A549 (cell line): ENCODE measurements around the gene ANKRD17. TPM values are rescaled to one million over a fixed set of nuclear protein-coding genes. Genes with fewer than 3 reads are reported as not detected.

ENCODE experiments used
- ATAC-seq, 2 experiments: fragments of 200-7000 bp in 1 of 2; fragments of >200 bp in 1 of 2; cut with Nextera tagmentation in 1 of 2; cut with Tn5 transposase in 1 of 2; 3 replicates each; pipeline versions ENCODE4 v1.8.0 to v1.9.1; 2018 to 2020; ENCODE audit warnings: mild to moderate bottlenecking in 1 of 2, moderate library complexity in 1 of 2
- CTCF ChIA-PET: fragments of 300-600 bp; sonication (Branson Sonifier 250); formaldehyde crosslinking; extraction: SDS; loops from one replicate; lab custom pipeline; 2021; ENCODE audit warnings: antibody characterized with exemption, inconsistent platforms; lab: Yijun Ruan, JAX
- POLR2A ChIA-PET: fragments of 350-600 bp; formaldehyde crosslinking; extraction: SDS; loops from one replicate; lab custom pipeline; 2021; ENCODE audit warnings: antibody characterized with exemption, inconsistent platforms; lab: Yijun Ruan, JAX
- DNase-seq, 2 experiments: peaks; one replicate each; pipeline versions ENCODE4 v3.0.0 to v3.0.0-alpha.2; 2011 to 2016; ENCODE audit warnings: low read depth in 1 of 2, low spot score in 1 of 2
- FAIRE-seq: peaks from 2 replicates; lab custom pipeline; 2011; peaks lifted over from hg19 to GRCh38; lab: Jason Lieb, UNC
- H3K27ac ChIP-seq, 2 experiments: fragments of >200 bp; sonication (Bioruptor Twin); formaldehyde crosslinking; 3 replicates each; pipeline ENCODE4 v1.5.1; 2016 to 2017
- H3K4me1 ChIP-seq: fragments of >200 bp; sonication (Bioruptor Twin); formaldehyde crosslinking; 3 replicates; pipeline ENCODE4 v1.6.1; 2016
- H3K4me2 ChIP-seq: fragments of >200 bp; sonication (Bioruptor Twin); formaldehyde crosslinking; 3 replicates; pipeline ENCODE4 v1.6.1; 2016
- H3K4me3 ChIP-seq: fragments of >200 bp; sonication (Bioruptor Twin); formaldehyde crosslinking; 3 replicates; pipeline ENCODE4 v1.5.1; 2016
- H3K9me3 ChIP-seq: fragments of >200 bp; sonication (Bioruptor Twin); formaldehyde crosslinking; 3 replicates; pipeline ENCODE4 v1.6.1; 2016
- BHLHE40 ChIP-seq: IDR thresholded peaks from 2 replicates; pipeline ENCODE4 v1.6.1; 2012; ENCODE audit warnings: low read depth, low read length, inconsistent platforms
- CHD4 ChIP-seq: fragments of 200-600 bp; sonication (generic); IDR thresholded peaks from 2 replicates; pipeline ENCODE4 v1.6.1; 2016; ENCODE audit warnings: antibody characterized with exemption, mild to moderate bottlenecking, borderline replicate concordance
- CTCF ChIP-seq: fragments of >200 bp; sonication (Bioruptor Twin); formaldehyde crosslinking; IDR thresholded peaks from 3 replicates; pipeline ENCODE4 v1.5.1; 2016
- E2F6 ChIP-seq: IDR thresholded peaks from 2 replicates; pipeline ENCODE4 v1.6.1; 2012; ENCODE audit warnings: low read depth, borderline replicate concordance
- EHF ChIP-seq: fragments of 250-450 bp; sonication (Bioruptor Pico); IDR thresholded peaks from 2 replicates; pipeline ENCODE4 v1.5.0; 2020; ENCODE audit warnings: mild to moderate bottlenecking
- EHMT2 ChIP-seq: fragments of 200-600 bp; sonication (generic); IDR thresholded peaks from 2 replicates; pipeline ENCODE4 v1.6.1; 2016; ENCODE audit warnings: antibody characterized with exemption, low read depth, mild to moderate bottlenecking, moderate library complexity
- ELK1 ChIP-seq: fragments of 150-350 bp; IDR thresholded peaks from 2 replicates; pipeline ENCODE4 v1.6.1; 2014; ENCODE audit warnings: low read depth, mild to moderate bottlenecking, low read length
- EP300 ChIP-seq, 2 experiments: fragments of >200 bp; sonication (Bioruptor Twin); formaldehyde crosslinking; IDR thresholded peaks; 2 replicates in 1 of 2; 3 replicates in 1 of 2; pipeline ENCODE4 v1.6.1; 2016 to 2017
- FOSB ChIP-seq: fragments of 250-450 bp; sonication (Bioruptor Pico); IDR thresholded peaks from 2 replicates; pipeline ENCODE4 v1.5.0; 2020; ENCODE audit warnings: mild to moderate bottlenecking, moderate library complexity
- FOSL2 ChIP-seq, 2 experiments: fragments of 450-650 bp in 1 of 2; fragments of >200 bp in 1 of 2; sonication (Bioruptor Twin) in 1 of 2; formaldehyde crosslinking; IDR thresholded peaks; 2 replicates each; pipeline versions ENCODE4 v1.5.0 to v1.6.1; 2016 to 2020; ENCODE audit warnings: mild to moderate bottlenecking in 1 of 2, moderate library complexity in 1 of 2
- FOXS1 ChIP-seq: fragments of 250-450 bp; sonication (Bioruptor Pico); IDR thresholded peaks from 2 replicates; pipeline ENCODE4 v1.5.0; 2020; ENCODE audit warnings: mild to moderate bottlenecking, moderate library complexity
- HES2 ChIP-seq: fragments of >200 bp; sonication (Bioruptor Twin); formaldehyde crosslinking; IDR thresholded peaks from 2 replicates; pipeline ENCODE4 v1.6.1; 2016
- HMGXB4 ChIP-seq: fragments of 250-450 bp; sonication (Bioruptor Pico); IDR thresholded peaks from 2 replicates; pipeline ENCODE4 v1.5.0; 2021; ENCODE audit warnings: mild to moderate bottlenecking, moderate library complexity, borderline replicate concordance
- KDM1A ChIP-seq: fragments of 200-600 bp; sonication (generic); IDR thresholded peaks from 2 replicates; pipeline ENCODE4 v1.6.1; 2016; ENCODE audit warnings: low read depth, mild to moderate bottlenecking
- MAFK ChIP-seq: fragments of 450-650 bp; IDR thresholded peaks from 2 replicates; pipeline ENCODE4 v1.6.1; 2014; ENCODE audit not compliant: partially characterized antibody
- MYC ChIP-seq: IDR thresholded peaks from 2 replicates; pipeline ENCODE4 v1.6.1; 2012; ENCODE audit warnings: mild to moderate bottlenecking, inconsistent platforms, low read length, improper control_type of control experiment, borderline replicate concordance
- NFE2L2 ChIP-seq: fragments of 150-350 bp; conservative IDR thresholded peaks from 2 replicates; pipeline ENCODE4 v1.6.1; 2014; ENCODE audit warnings: low read length
- NPAS2 ChIP-seq: fragments of 250-450 bp; sonication (Bioruptor Pico); IDR thresholded peaks from 2 replicates; pipeline ENCODE4 v1.8.0; 2022; ENCODE audit warnings: mild to moderate bottlenecking, moderate library complexity, borderline replicate concordance
- NR3C1 ChIP-seq: fragments of >200 bp; sonication (Bioruptor Twin); formaldehyde crosslinking; IDR thresholded peaks from 3 replicates; pipeline ENCODE4 v1.6.1; 2017
- RAD21 ChIP-seq, 2 experiments: fragments of >200 bp in 1 of 2; sonication (Bioruptor Twin) in 1 of 2; formaldehyde crosslinking in 1 of 2; IDR thresholded peaks in 1 of 2; conservative IDR thresholded peaks in 1 of 2; 2 replicates in 1 of 2; 3 replicates in 1 of 2; pipeline ENCODE4 v1.6.1; 2012 to 2018; ENCODE audit warnings: inconsistent platforms in 1 of 2
- RCOR1 ChIP-seq: fragments of 150-350 bp; IDR thresholded peaks from 2 replicates; pipeline ENCODE4 v1.6.1; 2014; ENCODE audit warnings: antibody characterized with exemption, low read length, low read depth
- RNF2 ChIP-seq: fragments of 200-600 bp; sonication (generic); IDR thresholded peaks from 2 replicates; pipeline ENCODE4 v1.6.1; 2016; ENCODE audit warnings: low read depth, mild to moderate bottlenecking, antibody characterized with exemption, moderate library complexity, borderline replicate concordance
- SREBF2 ChIP-seq: fragments of 450-650 bp; IDR thresholded peaks from 2 replicates; pipeline ENCODE4 v1.6.1; 2014; ENCODE audit warnings: mild to moderate bottlenecking, moderate library complexity
- TFCP2L1 ChIP-seq: fragments of 250-450 bp; sonication (Bioruptor Pico); IDR thresholded peaks from 2 replicates; pipeline ENCODE4 v1.5.0; 2021; ENCODE audit warnings: mild to moderate bottlenecking
- TP53 ChIP-seq: fragments of 250-450 bp; sonication (Bioruptor Pico); IDR thresholded peaks from 2 replicates; pipeline ENCODE4 v1.5.0; 2021; ENCODE audit warnings: mild to moderate bottlenecking, moderate library complexity
- USF2 ChIP-seq: fragments of 450-650 bp; IDR thresholded peaks from 2 replicates; pipeline ENCODE4 v1.6.1; 2014; ENCODE audit warnings: antibody characterized with exemption
- ZNF302 ChIP-seq: fragments of 250-450 bp; sonication (Bioruptor Pico); IDR thresholded peaks from 2 replicates; pipeline ENCODE4 v1.9.0; 2021; ENCODE audit warnings: inconsistent platforms, mild to moderate bottlenecking, moderate library complexity
- ZSCAN20 ChIP-seq: fragments of 250-450 bp; sonication (Bioruptor Pico); IDR thresholded peaks from 2 replicates; pipeline ENCODE4 v1.8.0; 2022; ENCODE audit warnings: mild to moderate bottlenecking, moderate library complexity
- WGBS: methylation state at CpG from one replicate; pipeline ENCODE4 v1.1.6; 2017; ENCODE audit errors: missing lambda C conversion rate; 5-methylcytosine and 5-hydroxymethylcytosine counted together
- polyA plus RNA-seq, 4 experiments: library from polyadenylated mRNA; depleted of rRNA in 3 of 4; stranded (reverse); fragments of >200 nt; fragmentation: RNase III in 1 of 4; extraction: RNeasy Plus Mini Kit Qiagen cat#74134 plus additional on column Dnase treatment in 1 of 4; gene quantifications; 2 replicates in 3 of 4; 3 replicates in 1 of 4; pipeline ENCODE4 v1.2.3, GENCODE V29; 2011 to 2017

The ANKRD17 gene
- polyA plus RNA-seq, 2 of the 4 experiments (the other 2 are of a cell fraction), result 18.1 to 43.5 TPM

- no peak for TF ChIP-seq RAD21 (conservative IDR thresholded peaks at IDR 0.05 in 1 of 2, IDR thresholded peaks at IDR 0.05 in 1 of 2)
- TF ChIP-seq NR3C1, result no peak
- no peak for TF ChIP-seq EP300 (IDR thresholded peaks at IDR 0.05)
- no peak for TF ChIP-seq ZNF302
- TF ChIP-seq RNF2, result no peak
- no peak for TF ChIP-seq BHLHE40
- TF ChIP-seq CHD4, result no peak
- TF ChIP-seq MYC, result no peak
- TF ChIP-seq TFCP2L1 (CRISPR knock-in tag), result no peak
- TF ChIP-seq EHF (CRISPR knock-in tag), result no peak
- no peak for TF ChIP-seq FOSL2 (IDR thresholded peaks at IDR 0.05)
- no peak for TF ChIP-seq FOSL2 (CRISPR knock-in tag; IDR thresholded peaks at IDR 0.05)
- TF ChIP-seq FOXS1 (CRISPR knock-in tag), result no peak
- no peak for TF ChIP-seq E2F6
- TF ChIP-seq ZSCAN20 (CRISPR knock-in tag), result no peak
- no peak for TF ChIP-seq KDM1A
- no peak for TF ChIP-seq USF2
- TF ChIP-seq, all 56 proteins: peak for 0
- POLR2A ChIA-PET, result no interaction called here
- Histone ChIP-seq H3K4me1 (no peaks in the 10 kb centered on the region), H3K27ac (no peak overlapping the region), H3K4me2 (no peak overlapping the region), H3K4me3 (no peak overlapping the region), H3K9me3 (no peaks in the 10 kb centered on the region)
- ATAC-seq (no peak), FAIRE-seq (no peak), DNase-seq (no peak)
- 50% methylated on average over 1 of the region's 1 CpG for WGBS
- CTCF ChIA-PET, result no interaction called here
Observed at GRCh38 chr4:73277201-73277600, 18.6 kb upstream of the ANKRD17 start.

GRCh38 chr4:73275318-73275654 lies 16.7 kb upstream of the ANKRD17 start:
- ChIA-PET POLR2A (no interaction called here), CTCF (interaction anchor here (1.2 to 1.9 kb wide), 2 partner anchors 18 to 215 kb away, joined by 4 read pairs; no protein-coding TSS in a partner anchor)
- 82% methylated on average over 1 of the region's 1 CpG for WGBS
- Histone ChIP-seq H3K4me1 (no peaks in the 10 kb centered on the region), H3K4me2 (no peak overlapping the region), H3K27ac (no peak overlapping the region), H3K9me3 (no peaks in the 10 kb centered on the region), H3K4me3 (no peak overlapping the region)
- FAIRE-seq, result no peak
- TF ChIP-seq NFE2L2 (no peak), TFCP2L1 (CRISPR knock-in tag) (no peak), CTCF (no peak), RNF2 (no peak), HES2 (no peak), HMGXB4 (no peak), FOSL2 (IDR thresholded peaks at IDR 0.05) (no peak), FOSL2 (CRISPR knock-in tag; IDR thresholded peaks at IDR 0.05) (no peak), RCOR1 (no peak), EHF (CRISPR knock-in tag) (no peak), EHMT2 (no peak), TP53 (CRISPR knock-in tag) (no peak), NPAS2 (no peak), MAFK (no peak), SREBF2 (no peak), ELK1 (no peak), FOSB (CRISPR knock-in tag) (no peak)
- no peak for DNase-seq
- no peak for ATAC-seq
